ENCODE data around the gene NIF3L1.

NIF3L1 gene

GRCh38 chr2:200939832-200940231 is 50.7 kb downstream of the NIF3L1 start:
- no peak for TF ChIP-seq CTCF (IDR thresholded peaks at IDR 0.05; ENCODE audit: extremely low read depth, insufficient read depth, missing control alignments)
- in situ Hi-C loops (cut with MboI; ENCODE audit: low pct_unique_long_range_greater_than_20kb, low sequenced_read_pairs, unreplicated experiment), result no loop called here
- DNase-seq (ENCODE audit: low spot score), result no peak

- TF ChIP-seq CTCF (IDR thresholded peaks at IDR 0.05; ENCODE audit: extremely low read depth, insufficient read depth, missing control alignments), result no peak
- in situ Hi-C loops (cut with MboI; ENCODE audit: low pct_unique_long_range_greater_than_20kb, low sequenced_read_pairs, unreplicated experiment), result no loop called here
- peak; percentile 25 for DNase-seq (ENCODE audit: low spot score)
These were observed 54.4 kb downstream of the NIF3L1 start for GRCh38 chr2:200943527-200944105.

- no peak for TF ChIP-seq CTCF (IDR thresholded peaks at IDR 0.05; ENCODE audit: extremely low read depth, insufficient read depth, missing control alignments)
- DNase-seq (ENCODE audit: low spot score), result no peak
- in situ Hi-C loops (cut with MboI; ENCODE audit: low pct_unique_long_range_greater_than_20kb, low sequenced_read_pairs, unreplicated experiment), result no loop called here
These were observed 55.6 kb downstream of the NIF3L1 start for GRCh38 chr2:200944467-200945394.

GRCh38 chr2:200945395-200945729 is 56.2 kb downstream of the NIF3L1 start:
- DNase-seq (ENCODE audit: low spot score), result no peak
- in situ Hi-C loops (cut with MboI; ENCODE audit: low pct_unique_long_range_greater_than_20kb, low sequenced_read_pairs, unreplicated experiment), result no loop called here
- no peak for TF ChIP-seq CTCF (IDR thresholded peaks at IDR 0.05; ENCODE audit: extremely low read depth, insufficient read depth, missing control alignments)

GRCh38 chr2:200950378-200950777 is 61.2 kb downstream of the NIF3L1 start:
- in situ Hi-C loops (cut with MboI; ENCODE audit: low pct_unique_long_range_greater_than_20kb, low sequenced_read_pairs, unreplicated experiment), result no loop called here
- no peak for DNase-seq (ENCODE audit: low spot score)
- TF ChIP-seq CTCF (IDR thresholded peaks at IDR 0.05; ENCODE audit: extremely low read depth, insufficient read depth, missing control alignments), result no peak

Measured in GM13977 (cell line).